ENCODE data around the gene DENND2A. TPM values are rescaled to one million over a fixed set of nuclear protein-coding genes. Genes with fewer than 3 reads are reported as not detected.

Gene DENND2A
- total RNA-seq: 8.8 and 15.3 TPM in 2 replicates

GRCh38 chr7:140640727-140641523, at the start of gene DENND2A:
Gene DENND2A, minus strand, starts transcription at chr7:140640813. Its CDS starts 38,416 bp downstream, at chr7:140602397.

GRCh38 chr7:140672382-140673062, 31.9 kb upstream of the DENND2A start, which contains the start of gene ADCK2:
Gene ADCK2, plus strand, starts transcription at chr7:140672945. Its CDS starts 386 bp downstream, at chr7:140673331.

GRCh38 chr7:140479062-140479738, 161.4 kb downstream of the DENND2A start, which contains the start of gene MKRN1:
Gene MKRN1, minus strand, starts transcription at chr7:140479505. Its CDS starts 161 bp downstream, at chr7:140479344.

Other genes with a start within 250 kb of the DENND2A start
- 17.9 and 33.5 TPM in 2 replicates for gene SLC37A3, start 242.3 kb downstream of the DENND2A start, total RNA-seq
- not detected in 2 replicates for gene RAB19, start 236.8 kb downstream of the DENND2A start, total RNA-seq
- 45.9 and 46.8 TPM in 2 replicates for gene MKRN1, start 161.3 kb downstream of the DENND2A start, total RNA-seq
- gene ADCK2, start 32.1 kb upstream of the DENND2A start, total RNA-seq: 11.0 and 20.5 TPM in 2 replicates
- gene NDUFB2, start 55.9 kb upstream of the DENND2A start, total RNA-seq: 204 and 240 TPM in 2 replicates

All from pericardium fibroblast (primary cell).